Mesendoderm (in vitro differentiated cells): ENCODE measurements around the gene IL1RL1.
A peak's percentile ranks its signal among the peaks of the same experiment; 100 is the strongest.

Experiments used
- DNase-seq: peaks from one replicate; pipeline ENCODE4 v3.0.0; 2013
- H2AK5ac ChIP-seq: 2 replicates; pipeline ENCODE4 v1.6.1; 2013; ENCODE audit warnings: low read length, inconsistent platforms
- H2BK120ac ChIP-seq: 2 replicates; pipeline ENCODE4 v1.6.1; 2013; ENCODE audit warnings: low read depth, mild to moderate bottlenecking, low read length, moderate library complexity, mixed read lengths
- H2BK15ac ChIP-seq: replicated peaks from 2 replicates; pipeline ENCODE4 v1.6.1; 2013; ENCODE audit warnings: low read depth, mild to moderate bottlenecking, moderate library complexity
- H2BK5ac ChIP-seq: 2 replicates; pipeline ENCODE4 v1.6.1; 2013; ENCODE audit warnings: low read length, inconsistent platforms
- H3K18ac ChIP-seq: 2 replicates; pipeline ENCODE4 v1.6.1; 2013; ENCODE audit warnings: mild to moderate bottlenecking, low read length, mixed read lengths
- H3K23ac ChIP-seq: one replicate; pipeline ENCODE4 v1.6.1; 2013; ENCODE audit warnings: low read length
- H3K27ac ChIP-seq: 2 replicates; pipeline ENCODE4 v1.5.1; 2013; ENCODE audit warnings: low read depth, mild to moderate bottlenecking, inconsistent platforms, low read length, moderate library complexity
- H3K27me3 ChIP-seq: 2 replicates; pipeline ENCODE4 v1.6.1; 2013; ENCODE audit warnings: low read length, control low read depth, mild to moderate bottlenecking, inconsistent platforms; ENCODE audit not compliant: insufficient read depth, poor library complexity
- H3K36me3 ChIP-seq: 2 replicates; pipeline ENCODE4 v1.6.1; 2013; ENCODE audit warnings: low read length, inconsistent platforms; ENCODE audit not compliant: control insufficient read depth, insufficient read depth
- H3K4ac ChIP-seq: one replicate; pipeline ENCODE4 v1.6.1; 2013; ENCODE audit warnings: low read depth, mild to moderate bottlenecking, low read length, moderate library complexity
- H3K4me1 ChIP-seq: 2 replicates; pipeline ENCODE4 v1.6.1; 2013; ENCODE audit warnings: low read depth, low read length, inconsistent platforms; ENCODE audit not compliant: control insufficient read depth
- H3K4me2 ChIP-seq: 2 replicates; pipeline ENCODE4 v1.6.1; 2013; ENCODE audit warnings: low read length
- H3K4me3 ChIP-seq: 2 replicates; pipeline ENCODE4 v1.5.1; 2013; ENCODE audit warnings: mild to moderate bottlenecking, low read length
- H3K56ac ChIP-seq: one replicate; pipeline ENCODE4 v1.6.1; 2013; ENCODE audit warnings: low read length
- H3K79me1 ChIP-seq: 2 replicates; pipeline ENCODE4 v1.6.1; 2013; ENCODE audit warnings: low read length, inconsistent platforms
- H3K79me2 ChIP-seq: 2 replicates; pipeline ENCODE4 v1.6.1; 2013; ENCODE audit warnings: mild to moderate bottlenecking, low read length; ENCODE audit not compliant: control insufficient read depth, insufficient read depth
- H3K9ac ChIP-seq: 2 replicates; pipeline ENCODE4 v1.6.1; 2013; ENCODE audit warnings: low read length, inconsistent platforms
- H4K5ac ChIP-seq: one replicate; pipeline ENCODE4 v1.6.1; 2013; ENCODE audit warnings: low read length
- H4K8ac ChIP-seq: one replicate; pipeline ENCODE4 v1.6.1; 2013; ENCODE audit warnings: low read depth, mild to moderate bottlenecking, control low read depth, low read length, moderate library complexity
- WGBS: extraction: QIAGEN DNeasy Blood & Tissue Kit; methylation state at CpG from one replicate; pipeline ENCODE4 v1.1.7; 2013; ENCODE audit warnings: low lambda C conversion rate, missing lambda C conversion rate; ENCODE audit not compliant: insufficient coverage; ENCODE audit errors: extremely low coverage; 5-methylcytosine and 5-hydroxymethylcytosine counted together

IL1RL1 gene

DNA sequence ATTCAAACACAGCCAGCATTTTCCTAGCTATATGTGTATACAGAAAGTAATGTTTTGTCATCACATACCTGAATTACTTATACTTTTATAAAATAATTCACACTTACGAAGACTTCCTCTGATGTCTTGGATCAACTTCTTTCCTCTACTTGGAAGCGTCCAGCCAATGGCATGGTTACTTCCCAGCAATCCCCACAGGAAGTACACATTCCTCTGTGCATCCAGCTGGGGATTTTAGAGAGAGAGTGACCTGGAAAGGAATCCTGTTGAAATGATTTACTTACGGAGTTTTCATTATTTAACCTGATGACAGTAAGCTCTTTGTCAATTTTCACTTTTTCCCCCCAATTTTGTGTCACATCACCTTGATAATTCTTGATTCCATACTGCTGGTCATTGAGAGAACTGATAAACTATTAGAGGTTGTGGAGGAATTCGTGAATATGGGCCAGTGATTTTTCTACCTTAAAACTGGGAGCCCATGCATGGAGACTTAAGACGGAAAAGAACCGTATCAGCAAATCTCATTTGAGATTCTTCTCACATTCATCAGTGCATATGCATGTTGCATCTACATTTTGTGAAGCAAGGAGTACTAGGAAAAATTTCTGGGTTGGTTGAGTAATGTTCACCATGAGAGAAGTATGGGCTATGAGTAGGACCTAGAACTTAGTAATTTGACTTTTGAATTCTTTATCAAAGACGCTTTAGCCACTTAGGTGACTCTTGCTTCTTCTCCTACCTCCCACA lies 35.2 kb downstream of the IL1RL1 start:
- no peaks in the 10 kb centered on the region for H3K36me3 ChIP-seq
- no peak overlapping the region for H3K4me3 ChIP-seq
- H3K56ac ChIP-seq, result no peak overlapping the region
- no peak overlapping the region for H2BK5ac ChIP-seq
- H3K18ac ChIP-seq, result no peak overlapping the region
- no peak overlapping the region for H2BK120ac ChIP-seq
- no peaks in the 10 kb centered on the region for H3K79me1 ChIP-seq
- no peak overlapping the region for H3K23ac ChIP-seq
- no peaks in the 10 kb centered on the region for H3K27me3 ChIP-seq
- no peak overlapping the region for H3K27ac ChIP-seq
- H4K5ac ChIP-seq, result no peak overlapping the region
- H2AK5ac ChIP-seq, result no peak overlapping the region
- DNase-seq, result no peak
- no peak overlapping the region for H2BK15ac ChIP-seq
- H4K8ac ChIP-seq, result no peak overlapping the region
- no CpG with 5 or more reads among the region's 7 CpGs for WGBS
- no peaks in the 10 kb centered on the region for H3K79me2 ChIP-seq
- no peaks in the 10 kb centered on the region for H3K4me1 ChIP-seq
- H3K4ac ChIP-seq, result no peak overlapping the region
- H3K9ac ChIP-seq, result no peak overlapping the region
- H3K4me2 ChIP-seq, result no peak overlapping the region

DNA sequence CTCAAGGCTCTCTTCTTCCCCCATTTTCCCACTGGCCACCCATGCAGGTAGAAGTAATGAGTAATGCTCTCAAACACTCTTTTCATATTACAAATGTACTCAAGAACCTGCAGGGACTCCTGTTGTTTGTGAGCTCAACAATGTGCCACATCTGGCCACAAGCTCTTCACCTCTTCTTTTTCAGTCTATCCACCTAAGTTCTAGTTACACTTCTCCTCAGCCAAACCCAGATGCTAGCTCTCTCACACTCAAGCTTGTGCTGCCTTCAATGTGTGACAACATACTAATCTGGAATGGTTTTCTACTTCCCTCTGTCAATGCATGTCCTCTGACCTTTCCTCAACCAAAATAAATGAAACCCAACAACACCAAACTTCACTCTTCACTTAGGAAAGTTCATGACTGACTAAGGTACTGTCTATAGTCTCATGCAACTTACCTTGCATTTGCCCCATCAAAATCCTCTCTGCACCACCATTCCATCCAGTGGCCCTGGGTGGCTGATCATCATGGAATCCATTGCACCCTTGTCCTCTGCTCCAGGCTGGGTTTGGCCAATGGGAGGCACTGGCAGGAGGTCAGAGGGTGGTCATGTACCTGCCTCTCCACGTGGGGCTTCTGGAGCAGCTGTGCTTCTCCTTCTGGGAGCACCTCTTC lies 38.9 kb downstream of the IL1RL1 start:
- no peak overlapping the region for H3K27ac ChIP-seq
- no peak overlapping the region for H3K4ac ChIP-seq
- no peaks in the 10 kb centered on the region for H3K27me3 ChIP-seq
- H2BK15ac ChIP-seq, result no peak overlapping the region
- H3K79me1 ChIP-seq, result no peaks in the 10 kb centered on the region
- no CpG with 5 or more reads among the region's 1 CpG for WGBS
- no peaks in the 10 kb centered on the region for H3K79me2 ChIP-seq
- H3K56ac ChIP-seq, result no peak overlapping the region
- no peak overlapping the region for H2BK120ac ChIP-seq
- no peak overlapping the region for H3K4me2 ChIP-seq
- H4K8ac ChIP-seq, result no peak overlapping the region
- H3K36me3 ChIP-seq, result no peaks in the 10 kb centered on the region
- H3K18ac ChIP-seq, result no peak overlapping the region
- DNase-seq, result peak; percentile 8
- H2AK5ac ChIP-seq, result no peak overlapping the region
- no peak overlapping the region for H3K4me3 ChIP-seq
- no peaks in the 10 kb centered on the region for H3K4me1 ChIP-seq
- no peak overlapping the region for H2BK5ac ChIP-seq
- no peak overlapping the region for H4K5ac ChIP-seq
- no peak overlapping the region for H3K9ac ChIP-seq
- H3K23ac ChIP-seq, result no peak overlapping the region

DNA sequence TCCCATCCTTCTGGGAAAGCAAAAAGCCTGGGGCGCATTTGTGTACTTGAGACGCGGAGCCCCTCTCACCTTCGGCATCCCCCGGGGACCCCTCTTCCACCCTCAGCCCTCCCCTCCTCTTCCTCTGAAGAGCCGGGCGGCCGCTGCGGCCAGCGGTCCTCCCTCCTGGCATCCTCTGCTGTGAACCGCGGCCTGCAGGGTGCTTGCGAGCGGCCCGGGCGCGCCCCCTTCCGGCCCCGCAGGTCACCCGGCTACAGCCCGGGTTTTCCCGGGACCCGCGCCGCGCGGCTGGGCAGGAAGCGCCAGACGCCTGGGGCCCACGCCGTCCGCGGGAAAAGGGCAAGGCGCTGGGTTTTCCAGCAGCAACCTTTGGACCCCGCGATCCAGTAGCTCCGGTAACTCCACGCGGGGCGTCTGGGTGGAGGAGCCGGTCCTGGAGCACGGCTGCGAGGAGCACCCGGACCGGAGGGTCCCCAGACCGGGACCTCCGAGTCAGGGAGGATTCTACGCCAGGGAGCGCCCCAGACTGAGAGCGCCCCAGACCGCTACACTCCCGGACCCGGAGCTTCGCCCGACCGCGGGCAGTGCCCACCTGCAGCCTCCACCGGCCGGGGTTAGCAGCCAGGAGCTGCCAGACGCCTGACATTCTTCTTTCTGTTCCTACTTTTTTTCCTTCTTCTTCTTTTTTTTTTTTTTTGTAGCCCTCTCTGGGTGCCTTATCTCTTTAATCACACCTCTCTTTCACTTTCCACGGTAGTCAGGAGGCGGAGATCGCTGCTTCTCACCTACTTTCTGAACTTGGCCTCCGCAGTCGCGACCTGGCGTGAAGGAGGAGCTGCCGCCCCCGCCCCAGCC lies 44.4 kb downstream of the IL1RL1 start, which contains the start of gene IL18R1:
TSS of gene IL18R1 (plus strand) at position 271 of the 855 bp plus-strand sequence. CDS start 6,865 bp downstream, outside the sequence.
- Histone ChIP-seq H3K23ac (no peak within 1 kb of the TSS), H3K4me3 (no peak within 1 kb of the TSS), H3K79me2 (no peaks in the 10 kb centered on the region), H4K5ac (no peak within 1 kb of the TSS), H2BK5ac (no peak within 1 kb of the TSS), H3K27ac (peak within 1 kb of the TSS; percentile 11), H2AK5ac (no peak within 1 kb of the TSS), H3K4me2 (peak within 1 kb of the TSS; percentile 72), H3K9ac (peak within 1 kb of the TSS; percentile 58), H3K27me3 (no peaks in the 10 kb centered on the region), H3K56ac (peak within 1 kb of the TSS; percentile 81), H2BK15ac (no peak within 1 kb of the TSS), H3K36me3 (no peaks in the 10 kb centered on the region), H4K8ac (no peak within 1 kb of the TSS), H3K4ac (no peak within 1 kb of the TSS), H3K4me1 (peaks cover 2% of the 10 kb centered on the region), H3K79me1 (no peaks in the 10 kb centered on the region), H2BK120ac (no peak within 1 kb of the TSS), H3K18ac (peak within 1 kb of the TSS; percentile 86)
- peak; percentile 79 for DNase-seq
- no CpG with 5 or more reads among the region's 69 CpGs for WGBS

DNA sequence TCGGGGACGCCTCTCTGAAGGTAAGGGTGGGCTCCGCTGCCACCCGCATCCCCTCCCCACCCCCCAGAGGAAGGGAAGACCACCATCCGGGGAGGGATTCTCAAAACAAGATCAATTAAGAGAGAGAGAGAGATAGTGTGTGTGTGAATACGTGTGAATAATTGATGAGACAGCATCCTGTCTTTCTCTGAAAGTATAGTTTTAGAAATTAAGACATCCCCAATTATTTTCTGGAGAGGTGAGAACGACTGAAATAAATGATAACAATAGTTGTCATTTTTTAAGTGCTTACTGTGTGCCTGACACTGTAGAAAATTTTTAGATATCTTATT lies 45.0 kb downstream of the IL1RL1 start:
- Histone ChIP-seq H3K4ac (no peak overlapping the region), H3K79me2 (no peaks in the 10 kb centered on the region), H3K27me3 (no peaks in the 10 kb centered on the region), H3K18ac (no peak overlapping the region), H3K56ac (no peak overlapping the region), H3K4me3 (no peak overlapping the region), H3K9ac (no peak overlapping the region), H3K4me1 (peaks cover 2% of the 10 kb centered on the region), H3K23ac (no peak overlapping the region), H3K4me2 (no peak overlapping the region), H4K8ac (no peak overlapping the region), H2AK5ac (no peak overlapping the region), H3K36me3 (no peaks in the 10 kb centered on the region), H4K5ac (no peak overlapping the region), H3K79me1 (no peaks in the 10 kb centered on the region), H2BK5ac (no peak overlapping the region), H2BK120ac (no peak overlapping the region), H3K27ac (no peak overlapping the region), H2BK15ac (no peak overlapping the region)
- no CpG with 5 or more reads among the region's 7 CpGs for WGBS
- no peak for DNase-seq

DNA sequence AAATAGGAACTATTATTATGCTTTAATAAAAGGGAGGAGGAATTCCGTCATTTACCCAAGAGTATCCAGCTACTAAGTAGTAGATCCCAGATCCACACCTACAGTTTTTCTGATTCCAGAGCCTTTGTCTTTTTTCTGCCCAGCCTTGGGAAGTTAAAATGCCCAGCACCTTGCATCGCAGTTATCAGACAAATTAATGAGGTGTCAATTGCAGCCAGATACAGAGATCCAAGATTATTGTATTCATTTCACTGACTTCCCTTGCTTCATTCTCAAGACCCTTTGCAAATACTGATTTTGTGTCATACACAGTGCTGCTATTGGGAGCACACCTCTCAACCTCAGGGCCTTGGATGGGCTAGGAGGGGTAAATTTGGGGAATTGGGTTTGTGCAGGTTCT lies 45.4 kb downstream of the IL1RL1 start:
- peak; percentile 76 for DNase-seq
- Histone ChIP-seq H2BK15ac (no peak overlapping the region), H3K56ac (no peak overlapping the region), H3K4me3 (no peak overlapping the region), H3K4ac (no peak overlapping the region), H3K79me2 (no peaks in the 10 kb centered on the region), H2BK5ac (no peak overlapping the region), H3K23ac (no peak overlapping the region), H2AK5ac (no peak overlapping the region), H3K18ac (no peak overlapping the region), H3K27ac (no peak overlapping the region), H3K4me2 (no peak overlapping the region), H3K9ac (no peak overlapping the region), H3K36me3 (no peaks in the 10 kb centered on the region), H4K5ac (no peak overlapping the region), H3K27me3 (no peaks in the 10 kb centered on the region), H3K79me1 (no peaks in the 10 kb centered on the region), H4K8ac (no peak overlapping the region), H2BK120ac (no peak overlapping the region), H3K4me1 (peaks cover 2% of the 10 kb centered on the region)
- no CpG with 5 or more reads among the region's 2 CpGs for WGBS
